H1 (cell line): ENCODE measurements around the gene SH3PXD2A. TPM values are rescaled to one million over a fixed set of nuclear protein-coding genes. Genes with fewer than 3 reads are reported as not detected.

Experiments used
- CHD2 ChIP-seq: IDR thresholded peaks from 2 replicates; pipeline ENCODE4 v1.6.1; 2012; ENCODE audit warnings: low read length, improper control_type of control experiment
- CTBP2 ChIP-seq: IDR thresholded peaks from 2 replicates; pipeline ENCODE4 v1.7.0; 2011; ENCODE audit warnings: borderline replicate concordance, mild to moderate bottlenecking, moderate library complexity, mixed read lengths, low read length; ENCODE audit not compliant: insufficient read depth, insufficient read length
- RAD21 ChIP-seq, 2 experiments: IDR thresholded peaks in 1 of 2; conservative IDR thresholded peaks in 1 of 2; 2 replicates each; pipeline ENCODE4 v1.6.1; 2011; ENCODE audit warnings: low read depth in 2 of 2, low read length in 2 of 2, improper control_type of control experiment in 1 of 2, inconsistent platforms in 1 of 2, mild to moderate bottlenecking in 1 of 2, moderate library complexity in 1 of 2
- polyA plus RNA-seq, 7 experiments: library from polyadenylated mRNA; depleted of rRNA in 3 of 7; stranded (reverse) in 5 of 7; unstranded in 2 of 7; fragments of >200 nt in 5 of 7; fragments of 200-250 nt in 2 of 7; gene quantifications; 1 replicate in 5 of 7; 2 replicates in 1 of 7; 4 replicates in 1 of 7; pipeline versions ENCODE4 v1.2.1 to v1.2.3, GENCODE V29; 2011 to 2013; ENCODE audit warnings: missing spikeins in 2 of 7, mixed read lengths in 2 of 7
- total RNA-seq: library from RNA; stranded (reverse); fragmentation: NEBNext Ultra II Directional; extraction: Animal tissue kit (Norgen Biotek cat#: 25700); gene quantifications from 2 replicates; pipeline ENCODE4 v1.2.1, GENCODE V29; 2021

The SH3PXD2A gene
- total and polyA plus RNA-seq, 2 of the 8 experiments (the other 6 are each of a cell fraction or from before 2014, with no cell fraction given), result 5.4 to 16.3 TPM

- TF ChIP-seq RAD21 (IDR thresholded peaks at IDR 0.05 in 1 of 2, conservative IDR thresholded peaks at IDR 0.05 in 1 of 2; ENCODE audit: low read depth in 2 of 2, low read length in 2 of 2) (no peak), CTBP2 (no peak), CHD2 (no peak)
Observed at GRCh38 chr10:103666762-103667150, 188.6 kb downstream of the SH3PXD2A start (continued).
